Chondrocyte (in vitro differentiated cells): Measurements from ENCODE around the gene GALNT10. TPM values are rescaled to one million over a fixed set of nuclear protein-coding genes. Genes with fewer than 3 reads are reported as not detected.
A peak's percentile ranks its signal among the peaks of the same experiment; 100 is the strongest.

ENCODE experiments used
- DNase-seq: peaks from one replicate; pipeline ENCODE4 v3.0.0; 2021; ENCODE audit warnings: mixed read lengths, low spot score
- H3K27ac Mint-ChIP-seq: one replicate; pipeline ENCODE4 v1.8.0; 2021; ENCODE audit warnings: mild to moderate bottlenecking, moderate library complexity, mixed read lengths; ENCODE audit not compliant: unreplicated experiment
- H3K27me3 Mint-ChIP-seq: 2 replicates; pipeline ENCODE4 v1.8.0; 2021; ENCODE audit warnings: low read depth, mixed read lengths
- H3K36me3 Mint-ChIP-seq: 2 replicates; pipeline ENCODE4 v1.8.0; 2021; ENCODE audit warnings: low read depth, mixed read lengths
- H3K4me1 Mint-ChIP-seq: 2 replicates; pipeline ENCODE4 v1.8.0; 2021; ENCODE audit warnings: low read depth, mild to moderate bottlenecking, mixed read lengths
- H3K4me3 Mint-ChIP-seq: one replicate; pipeline ENCODE4 v1.8.0; 2021; ENCODE audit warnings: mild to moderate bottlenecking, moderate library complexity, mixed read lengths; ENCODE audit not compliant: unreplicated experiment
- H3K9me3 Mint-ChIP-seq: 2 replicates; pipeline ENCODE4 v1.8.0; 2021; ENCODE audit warnings: low read depth, mixed read lengths
- CTCF ChIP-seq: fragments of 200-600 bp; sonication (generic); IDR thresholded peaks from 2 replicates; pipeline ENCODE4 v1.5.0; 2021; ENCODE audit warnings: antibody characterized with exemption, mild to moderate bottlenecking, moderate library complexity
- total RNA-seq: library from RNA; stranded (reverse); gene quantifications from 3 replicates; pipeline ENCODE4 v1.2.1, GENCODE V29; 2021

Gene GALNT10
- total RNA-seq, 1 donor from 2014 or later, result 155 TPM

GRCh38 chr5:154317916-154318315 is 127.4 kb downstream of the GALNT10 start:
- Mint-ChIP-seq H3K4me1 (peaks cover 49% of the 10 kb centered on the region), H3K9me3 (no peaks in the 10 kb centered on the region), H3K27me3 (no peaks in the 10 kb centered on the region), H3K36me3 (peaks cover 7% of the 10 kb centered on the region), H3K27ac (no peak overlapping the region), H3K4me3 (no peak overlapping the region)
- TF ChIP-seq CTCF, result no peak
- DNase-seq, result no peak

- peaks cover 42% of the 10 kb centered on the region for H3K4me1 Mint-ChIP-seq
- H3K36me3 Mint-ChIP-seq, result peaks cover 7% of the 10 kb centered on the region
- no peaks in the 10 kb centered on the region for H3K9me3 Mint-ChIP-seq
- H3K27ac Mint-ChIP-seq, result no peak overlapping the region
- H3K4me3 Mint-ChIP-seq, result no peak overlapping the region
- no peaks in the 10 kb centered on the region for H3K27me3 Mint-ChIP-seq
- TF ChIP-seq CTCF, result no peak
- DNase-seq, result no peak
Observed at GRCh38 chr5:154318691-154319090, 128.2 kb downstream of the GALNT10 start.

GRCh38 chr5:154319736-154320135 is 129.2 kb downstream of the GALNT10 start:
- Mint-ChIP-seq H3K4me1 (peaks cover 36% of the 10 kb centered on the region), H3K27me3 (no peaks in the 10 kb centered on the region), H3K36me3 (peaks cover 7% of the 10 kb centered on the region), H3K9me3 (no peaks in the 10 kb centered on the region), H3K27ac (peak overlapping the region; percentile 61), H3K4me3 (no peak overlapping the region)
- no peak for TF ChIP-seq CTCF
- DNase-seq, result no peak

GRCh38 chr5:154320224-154321089 is 129.9 kb downstream of the GALNT10 start:
- H3K4me1 Mint-ChIP-seq, result peaks cover 31% of the 10 kb centered on the region
- DNase-seq, result no peak
- H3K36me3 Mint-ChIP-seq, result peaks cover 5% of the 10 kb centered on the region
- TF ChIP-seq CTCF, result no peak
- H3K27ac Mint-ChIP-seq, result peak overlapping the region; percentile 70
- no peaks in the 10 kb centered on the region for H3K27me3 Mint-ChIP-seq
- no peaks in the 10 kb centered on the region for H3K9me3 Mint-ChIP-seq
- no peak overlapping the region for H3K4me3 Mint-ChIP-seq

- DNase-seq, result no peak
- Mint-ChIP-seq H3K36me3 (peaks cover 5% of the 10 kb centered on the region), H3K27ac (no peak overlapping the region), H3K9me3 (no peaks in the 10 kb centered on the region), H3K4me3 (no peak overlapping the region), H3K27me3 (no peaks in the 10 kb centered on the region), H3K4me1 (peaks cover 30% of the 10 kb centered on the region)
- no peak for TF ChIP-seq CTCF
Observed at GRCh38 chr5:154321546-154321945, 131.0 kb downstream of the GALNT10 start.
